ENCODE results near the gene NCDN.

DNA sequence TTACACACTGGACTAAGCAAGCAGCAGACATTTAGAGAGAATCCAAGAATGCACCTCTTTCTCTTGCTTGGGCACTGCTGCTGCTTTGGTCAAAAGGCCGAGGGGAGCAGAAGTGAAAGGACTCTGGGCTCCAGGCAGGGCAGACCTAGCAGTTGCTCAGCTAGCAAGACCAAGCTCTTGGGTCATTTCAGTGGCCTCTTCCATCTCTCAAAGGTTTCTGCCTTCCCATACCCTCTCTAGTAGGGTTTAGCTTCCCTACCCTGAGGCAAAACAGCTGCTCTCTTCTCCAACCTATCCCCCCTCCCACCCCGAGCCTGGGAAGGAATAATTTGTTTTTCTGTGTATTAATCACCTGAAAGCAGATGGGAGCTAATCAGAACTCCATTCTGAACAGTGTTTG, 41.3 kb downstream of the NCDN start:
- TF ChIP-seq, protein P1, sequence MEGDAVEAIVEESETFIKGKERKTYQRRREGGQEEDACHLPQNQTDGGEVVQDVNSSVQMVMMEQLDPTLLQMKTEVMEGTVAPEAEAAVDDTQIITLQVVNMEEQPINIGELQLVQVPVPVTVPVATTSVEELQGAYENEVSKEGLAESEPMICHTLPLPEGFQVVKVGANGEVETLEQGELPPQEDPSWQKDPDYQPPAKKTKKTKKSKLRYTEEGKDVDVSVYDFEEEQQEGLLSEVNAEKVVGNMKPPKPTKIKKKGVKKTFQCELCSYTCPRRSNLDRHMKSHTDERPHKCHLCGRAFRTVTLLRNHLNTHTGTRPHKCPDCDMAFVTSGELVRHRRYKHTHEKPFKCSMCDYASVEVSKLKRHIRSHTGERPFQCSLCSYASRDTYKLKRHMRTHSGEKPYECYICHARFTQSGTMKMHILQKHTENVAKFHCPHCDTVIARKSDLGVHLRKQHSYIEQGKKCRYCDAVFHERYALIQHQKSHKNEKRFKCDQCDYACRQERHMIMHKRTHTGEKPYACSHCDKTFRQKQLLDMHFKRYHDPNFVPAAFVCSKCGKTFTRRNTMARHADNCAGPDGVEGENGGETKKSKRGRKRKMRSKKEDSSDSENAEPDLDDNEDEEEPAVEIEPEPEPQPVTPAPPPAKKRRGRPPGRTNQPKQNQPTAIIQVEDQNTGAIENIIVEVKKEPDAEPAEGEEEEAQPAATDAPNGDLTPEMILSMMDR (IDR thresholded peaks at IDR 0.05; ENCODE audit: borderline replicate concordance, extremely low read depth, low read length, poor library complexity, severe bottlenecking): no peak
- no peak for TF ChIP-seq EZH2 (IDR thresholded peaks at IDR 0.05; ENCODE audit: borderline replicate concordance, low read depth, low read length, severe bottlenecking)
